HepG2 (cell line): ENCODE data around the gene SLC44A4.
A peak's percentile ranks its signal among the peaks of the same experiment; 100 is the strongest.

ENCODE experiments used
- BCLAF1 ChIP-seq: fragments of 450-650 bp; IDR thresholded peaks from 2 replicates; pipeline ENCODE4 v1.6.1; 2017; ENCODE audit warnings: mild to moderate bottlenecking
- FOXP4 ChIP-seq: sonication (generic); formaldehyde crosslinking; IDR thresholded peaks from 2 replicates; pipeline ENCODE4 v1.4.0; 2020; ENCODE audit warnings: missing genetic modification reagents
- MAFK ChIP-seq, 2 experiments: IDR thresholded peaks in 1 of 2; conservative IDR thresholded peaks in 1 of 2; 2 replicates each; pipeline ENCODE4 v1.6.1; 2011; ENCODE audit warnings: improper control_type of control experiment in 2 of 2, low read length in 2 of 2
- NFRKB ChIP-seq: fragments of 450-650 bp; IDR thresholded peaks from 2 replicates; pipeline ENCODE4 v1.6.1; 2017
- PRDM15 ChIP-seq: sonication (generic); formaldehyde crosslinking; IDR thresholded peaks from 2 replicates; pipeline ENCODE4 v1.4.0; 2020; ENCODE audit warnings: missing genetic modification reagents
- SP1 ChIP-seq, 2 experiments: fragments of 450-650 bp in 1 of 2; sonication (generic) in 1 of 2; formaldehyde crosslinking in 1 of 2; IDR thresholded peaks; 2 replicates each; pipeline versions ENCODE4 v1.4.0 to v1.6.1; 2016 to 2020; ENCODE audit warnings: missing genetic modification reagents in 1 of 2
- YY1 ChIP-seq: IDR thresholded peaks from 2 replicates; pipeline ENCODE4 v1.6.1; 2011; ENCODE audit warnings: low read length, low read depth, moderate library complexity, mild to moderate bottlenecking; ENCODE audit not compliant: insufficient read depth, insufficient replicate concordance
- ZBTB21 ChIP-seq: sonication (generic); formaldehyde crosslinking; IDR thresholded peaks from 2 replicates; pipeline ENCODE4 v1.4.0; 2020; ENCODE audit warnings: missing genetic modification reagents
- ZBTB4 ChIP-seq: sonication (generic); formaldehyde crosslinking; IDR thresholded peaks from 2 replicates; pipeline ENCODE4 v1.4.0; 2020; ENCODE audit warnings: missing genetic modification reagents, mild to moderate bottlenecking, borderline replicate concordance
- ZNF275 ChIP-seq: sonication (generic); formaldehyde crosslinking; IDR thresholded peaks from 2 replicates; pipeline ENCODE4 v1.8.0; 2022; ENCODE audit warnings: missing genetic modification reagents, mild to moderate bottlenecking, inconsistent platforms, borderline replicate concordance
- ZNF446 ChIP-seq: sonication (generic); formaldehyde crosslinking; IDR thresholded peaks from 2 replicates; pipeline ENCODE4 v1.5.0; 2020; ENCODE audit warnings: mild to moderate bottlenecking, missing genetic modification reagents
- ZSCAN29 ChIP-seq: sonication (generic); formaldehyde crosslinking; conservative IDR thresholded peaks from 2 replicates; pipeline ENCODE4 v1.4.0; 2020; ENCODE audit warnings: mild to moderate bottlenecking, missing genetic modification reagents
- ZSCAN30 ChIP-seq: sonication (generic); formaldehyde crosslinking; IDR thresholded peaks from 2 replicates; pipeline ENCODE4 v1.5.0; 2020; ENCODE audit warnings: mild to moderate bottlenecking, missing genetic modification reagents

GRCh38 chr6:31822036-31822821, 56.6 kb downstream of the SLC44A4 start:
- TF ChIP-seq MAFK (conservative IDR thresholded peaks at IDR 0.05 in 1 of 2, IDR thresholded peaks at IDR 0.05 in 1 of 2; ENCODE audit: low read length in 2 of 2): peak; percentile 58 to 70
- TF ChIP-seq BCLAF1: no peak
- TF ChIP-seq PRDM15 (CRISPR knock-in tag): no peak
- no peak for TF ChIP-seq ZNF446 (CRISPR knock-in tag)
- TF ChIP-seq ZBTB4 (CRISPR knock-in tag): no peak
- no peak for TF ChIP-seq FOXP4 (CRISPR knock-in tag)
- TF ChIP-seq ZNF275 (CRISPR knock-in tag): no peak
- TF ChIP-seq SP1 (IDR thresholded peaks at IDR 0.05): no peak
- no peak for TF ChIP-seq SP1 (CRISPR knock-in tag; IDR thresholded peaks at IDR 0.05)
- TF ChIP-seq YY1: no peak
- no peak for TF ChIP-seq NFRKB
- TF ChIP-seq ZSCAN29 (CRISPR knock-in tag): no peak
- TF ChIP-seq ZBTB21: no peak
- TF ChIP-seq ZSCAN30 (CRISPR knock-in tag): no peak
